Activated CD4-positive, alpha-beta T cell treated with anti-CD3 and anti-CD28 coated beads, Interleukin-2, amount 50 U/mL, for 48 hours (primary cell): ENCODE results near the gene SMIM23.

Source experiments
- DNase-seq, 2 experiments: peaks; one replicate each; pipeline ENCODE4 v3.0.0-alpha.2; 2020

The SMIM23 gene

GRCh38 chr5:171820561-171820960 is 34.9 kb downstream of the SMIM23 start:
- DNase-seq, result no peak

GRCh38 chr5:171821286-171821685 is 35.7 kb downstream of the SMIM23 start:
- DNase-seq, result no peak

GRCh38 chr5:171823269-171823668 is 37.7 kb downstream of the SMIM23 start:
- no peak for DNase-seq

- DNase-seq, result no peak
Observed at GRCh38 chr5:171825051-171825450, 39.4 kb downstream of the SMIM23 start.

- DNase-seq, result no peak
Observed at GRCh38 chr5:171826132-171826531, 40.5 kb downstream of the SMIM23 start.

GRCh38 chr5:171827162-171827561 is 41.5 kb downstream of the SMIM23 start:
- no peak for DNase-seq

DNA sequence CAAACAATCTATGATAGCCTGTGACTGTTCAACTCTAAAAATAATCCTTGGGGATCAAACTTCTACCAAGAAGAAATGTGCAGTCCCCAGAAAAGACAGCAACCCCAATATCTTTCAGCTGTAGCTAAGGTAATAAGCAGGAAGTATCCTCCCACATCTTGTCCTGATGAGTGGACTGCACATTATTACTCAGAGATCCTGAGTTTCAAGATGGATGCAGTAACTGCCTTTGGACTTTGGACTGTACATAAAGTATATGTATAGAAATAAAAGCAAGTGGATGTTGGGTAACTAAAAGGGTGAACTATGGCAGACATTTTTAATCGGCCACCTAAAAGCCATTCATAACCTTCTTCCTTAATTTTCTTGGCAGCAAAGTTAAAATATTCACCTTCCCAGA is 45.1 kb downstream of the SMIM23 start:
- no peak for DNase-seq

GRCh38 chr5:171832775-171833174 is 47.2 kb downstream of the SMIM23 start:
- DNase-seq, result no peak

GRCh38 chr5:171834461-171834860 is 48.8 kb downstream of the SMIM23 start:
- DNase-seq, result no peak

DNA sequence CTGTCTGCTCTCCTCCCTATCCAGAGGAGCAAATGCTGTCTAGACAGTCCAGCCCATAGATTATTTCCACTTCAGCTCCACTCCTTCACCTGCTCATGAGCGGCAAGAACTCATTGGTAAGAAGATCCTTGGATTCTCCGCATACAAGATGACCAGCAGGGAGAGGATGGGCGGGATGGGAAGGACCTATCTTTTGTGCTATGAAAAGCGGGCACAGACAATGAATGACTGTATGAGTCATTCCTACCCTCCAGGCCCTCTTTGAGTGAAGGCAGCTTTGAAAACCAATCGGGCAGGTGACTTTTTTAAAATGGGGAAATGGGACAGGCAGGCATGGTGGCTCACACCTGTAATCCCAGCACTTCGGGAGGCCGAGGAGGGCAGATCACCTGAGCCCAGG is 49.4 kb downstream of the SMIM23 start:
- DNase-seq, result no peak

DNA sequence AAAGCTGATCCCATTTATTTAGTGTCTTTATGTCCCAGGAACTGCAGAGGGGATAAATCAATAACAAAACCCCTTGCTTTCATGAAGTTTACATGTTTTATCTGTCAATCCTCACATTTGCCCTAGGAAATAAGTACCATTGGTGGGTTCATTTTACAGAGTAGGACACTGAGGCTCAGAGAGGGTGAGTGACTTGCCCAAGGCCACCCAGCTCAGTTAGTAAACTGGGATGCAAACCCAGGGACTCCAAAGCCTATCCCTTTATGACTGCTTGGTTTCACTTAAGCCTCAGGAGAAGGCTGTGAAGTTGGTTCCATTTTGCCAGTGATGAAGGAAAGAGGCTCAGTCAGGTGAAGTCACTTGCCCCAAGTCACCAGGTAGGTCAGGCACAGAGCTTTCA is 51.9 kb downstream of the SMIM23 start:
- no peak for DNase-seq

- DNase-seq, result no peak
Observed at GRCh38 chr5:171838066-171838465, 52.4 kb downstream of the SMIM23 start.

DNA sequence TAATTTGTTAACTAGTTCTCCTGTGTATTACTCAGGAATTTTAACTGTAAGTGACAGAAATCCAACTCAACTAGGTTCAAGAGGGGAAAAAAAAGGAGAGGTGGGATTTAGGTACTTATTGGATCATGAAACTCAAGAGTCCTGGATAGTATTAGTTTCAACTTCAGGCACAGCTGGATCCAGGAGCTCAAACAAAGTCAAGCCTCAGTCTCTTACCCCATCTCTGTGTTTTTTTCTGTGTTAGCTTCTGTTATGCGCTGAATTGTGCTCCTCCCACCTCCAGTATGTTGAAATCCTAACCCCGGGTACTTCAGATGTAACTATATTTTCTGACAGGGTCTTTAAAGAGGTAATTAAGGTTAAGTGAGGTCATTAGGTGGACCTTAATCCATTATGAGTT is 53.5 kb downstream of the SMIM23 start:
- DNase-seq, result no peak

DNA sequence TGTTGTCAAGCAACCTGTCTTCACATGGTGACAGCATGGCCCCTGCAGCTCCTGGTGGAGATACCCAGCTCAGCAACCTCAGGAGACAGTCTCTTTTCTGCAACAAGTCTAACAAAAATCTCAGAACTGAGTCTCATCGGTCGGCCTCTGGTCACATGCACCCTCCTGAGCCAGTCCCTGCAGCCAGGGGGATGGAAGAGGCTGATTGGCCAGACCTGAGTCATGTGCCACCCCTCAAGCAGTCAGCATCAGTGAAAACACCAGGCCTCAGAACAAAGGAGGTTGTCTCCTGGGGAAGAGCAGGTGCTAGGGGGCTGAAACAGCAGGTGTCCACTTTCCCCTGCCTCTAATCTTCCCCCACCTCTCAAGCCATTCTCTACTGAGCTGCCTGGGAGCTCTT is 54.4 kb downstream of the SMIM23 start:
- DNase-seq, result no peak
